Measurements from ENCODE around the gene TMEM9B.

TMEM9B gene

DNA sequence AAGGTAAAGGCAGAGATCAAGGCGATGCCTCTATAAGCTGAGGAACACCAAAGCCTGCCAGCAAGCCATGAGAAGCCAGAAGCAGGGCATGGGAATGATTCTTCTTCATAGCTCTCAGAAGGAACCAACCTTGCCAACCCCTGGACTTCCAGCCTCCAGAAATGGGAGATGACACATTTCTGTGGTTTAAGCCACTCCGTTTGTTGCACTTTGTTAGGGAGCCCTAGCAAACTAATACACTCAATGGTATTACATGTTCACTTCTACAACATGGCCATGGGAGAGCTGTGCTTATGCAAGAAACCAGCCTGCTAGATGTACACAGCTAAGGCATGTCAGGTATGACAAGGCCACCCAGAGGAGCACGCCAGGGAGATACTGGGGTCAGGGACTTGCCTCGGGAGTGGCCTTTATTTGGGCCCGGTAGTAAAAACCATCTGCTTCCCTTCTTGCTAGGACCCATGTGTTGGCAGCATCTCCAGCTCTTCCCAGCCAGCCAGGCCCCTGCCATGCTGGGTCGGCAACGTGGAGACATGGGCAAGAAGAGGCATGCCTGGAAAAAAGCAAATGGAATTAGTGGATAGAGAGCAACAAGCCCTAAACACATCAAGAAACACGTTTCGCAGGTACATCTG, 35.1 kb downstream of the TMEM9B start:
- DNase-seq, result no peak

GRCh38 chr11:8928205-8928604, 36.0 kb downstream of the TMEM9B start:
- no peak for DNase-seq

DNA sequence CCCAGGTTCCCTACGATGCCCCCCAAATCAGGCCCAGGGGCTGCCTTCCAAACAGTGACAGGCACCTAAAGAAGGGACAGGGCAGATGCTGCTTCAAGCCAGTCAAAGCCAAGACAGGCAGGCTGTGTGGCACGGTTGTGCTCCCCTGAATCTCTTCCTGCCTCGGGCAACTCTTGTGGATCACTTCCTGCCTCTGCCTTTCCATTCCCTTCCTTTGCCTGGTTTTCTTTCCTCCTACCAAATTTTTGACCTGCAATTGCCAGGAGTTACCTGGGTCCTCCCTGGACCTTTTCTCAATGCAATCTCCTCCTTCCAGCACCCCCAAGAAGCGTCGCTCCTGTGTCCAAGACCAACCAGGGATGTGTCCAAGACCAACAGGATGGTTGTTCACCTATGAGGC, 37.0 kb downstream of the TMEM9B start:
- DNase-seq, result no peak

DNA sequence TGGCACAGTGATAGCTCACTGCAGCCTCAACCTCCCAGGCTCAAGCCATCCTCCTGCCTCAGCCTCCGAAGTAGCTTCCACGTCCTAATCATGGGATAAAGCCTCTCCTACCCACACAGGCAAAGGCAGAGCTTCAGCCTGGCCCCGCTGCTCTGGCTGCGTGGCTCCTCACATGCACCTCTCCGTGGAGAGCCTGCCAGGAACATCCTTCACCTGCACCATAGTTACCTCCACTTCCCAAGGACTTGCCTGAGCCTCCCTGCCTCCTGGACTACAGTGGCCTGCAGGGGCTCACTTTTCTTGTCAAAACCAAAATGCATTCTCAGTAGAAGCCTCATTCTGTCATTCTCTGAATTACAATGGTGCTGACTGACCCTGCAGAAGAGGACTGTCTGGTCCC, 38.0 kb downstream of the TMEM9B start:
- DNase-seq, result no peak

- DNase-seq, result no peak
Observed at GRCh38 chr11:8925711-8926110, 38.5 kb downstream of the TMEM9B start.

DNA sequence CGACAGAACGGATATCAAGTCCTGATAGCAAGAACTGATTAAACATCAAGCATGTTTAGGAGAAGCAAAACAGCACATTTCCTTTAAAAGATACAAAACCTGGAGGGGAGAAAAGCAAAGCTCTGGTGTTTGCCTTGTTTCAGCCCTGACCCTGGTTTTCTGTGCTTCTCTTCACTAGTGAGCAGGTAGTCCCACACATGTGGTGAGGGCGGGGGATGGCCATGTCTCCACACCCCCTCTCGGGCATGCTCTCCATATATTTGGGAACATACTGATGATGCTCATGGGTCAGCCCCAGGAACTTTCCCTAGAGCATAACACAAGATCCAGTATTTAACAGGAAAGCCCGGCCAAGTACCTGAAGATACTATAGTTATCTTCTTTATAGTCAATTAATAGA, 41.6 kb downstream of the TMEM9B start:
- no peak for DNase-seq

DNA sequence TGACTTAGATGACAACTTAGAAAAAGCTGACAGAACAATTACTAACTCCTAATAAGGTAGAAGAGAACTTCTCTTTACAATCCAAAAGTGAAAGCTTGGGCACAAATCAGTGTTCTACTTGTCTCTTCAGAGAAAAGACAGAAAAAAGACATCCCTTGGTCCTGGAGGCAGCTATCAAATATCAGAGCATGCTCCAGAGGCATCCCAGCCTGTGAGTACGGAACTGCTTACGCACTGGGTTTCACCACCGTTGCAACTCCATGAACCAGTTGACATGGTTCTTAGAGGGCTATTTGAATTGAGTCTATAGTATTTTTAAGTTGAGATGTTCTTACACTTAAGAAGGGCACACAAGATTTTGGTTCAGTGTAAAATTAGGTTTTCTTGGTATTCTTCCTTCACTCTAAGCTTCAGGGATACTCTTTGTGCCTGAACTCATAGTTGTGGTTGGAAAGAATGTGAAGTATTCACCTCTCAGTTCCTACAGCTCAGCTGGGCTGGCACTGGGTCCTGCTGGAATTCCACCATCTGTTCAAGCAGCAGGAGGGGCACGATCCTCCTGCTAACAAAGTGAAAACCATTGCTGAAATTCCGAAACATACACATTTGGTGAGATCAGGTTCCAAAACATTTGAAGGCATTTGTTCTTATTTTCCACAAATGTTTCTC, 47.0 kb downstream of the TMEM9B start:
- no peak for DNase-seq

- no peak for DNase-seq
Observed at GRCh38 chr11:8914661-8915018, 49.6 kb downstream of the TMEM9B start.

DNA sequence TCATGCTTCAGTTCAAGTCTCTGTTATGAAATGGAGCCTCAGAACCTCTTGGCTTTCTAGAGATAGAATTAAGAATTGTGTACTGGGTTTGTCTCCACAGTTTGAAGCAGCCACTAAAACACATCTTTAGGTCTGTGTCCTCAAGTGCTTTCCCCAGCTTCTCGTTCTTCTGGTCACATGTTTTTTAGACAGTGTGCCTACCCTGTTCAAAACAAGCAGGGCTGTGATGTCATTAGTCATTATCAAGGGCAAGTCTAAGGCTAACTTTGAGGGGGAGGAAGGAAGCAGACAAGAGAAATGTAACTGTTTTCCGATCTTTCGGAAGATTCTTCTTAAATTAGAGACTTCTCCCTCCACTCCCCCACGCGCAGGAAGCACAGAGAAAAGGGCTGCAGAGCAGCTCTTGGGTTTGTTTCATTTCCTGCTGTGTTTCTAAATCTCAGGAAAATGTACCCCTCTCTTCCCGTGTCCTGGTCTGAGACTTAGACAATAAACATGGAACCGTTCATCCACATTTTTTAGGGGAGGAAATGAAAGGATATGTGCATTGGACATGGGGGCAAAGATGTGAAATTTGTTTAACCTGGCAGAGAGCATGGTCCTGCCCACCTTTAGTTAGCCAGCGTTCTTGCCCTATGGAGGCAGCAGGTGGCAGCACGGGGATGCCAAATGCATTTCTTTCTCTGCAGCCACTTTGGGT, 50.1 kb downstream of the TMEM9B start:
- peak; percentile 25 to 33 for DNase-seq

GRCh38 chr11:8911029-8911823, 53.0 kb downstream of the TMEM9B start, which contains the start of gene AKIP1:
Gene AKIP1, plus strand, starts transcription at chr11:8911189. Its CDS starts 261 bp downstream, at chr11:8911450.
- peak; percentile 98 for DNase-seq

DNA sequence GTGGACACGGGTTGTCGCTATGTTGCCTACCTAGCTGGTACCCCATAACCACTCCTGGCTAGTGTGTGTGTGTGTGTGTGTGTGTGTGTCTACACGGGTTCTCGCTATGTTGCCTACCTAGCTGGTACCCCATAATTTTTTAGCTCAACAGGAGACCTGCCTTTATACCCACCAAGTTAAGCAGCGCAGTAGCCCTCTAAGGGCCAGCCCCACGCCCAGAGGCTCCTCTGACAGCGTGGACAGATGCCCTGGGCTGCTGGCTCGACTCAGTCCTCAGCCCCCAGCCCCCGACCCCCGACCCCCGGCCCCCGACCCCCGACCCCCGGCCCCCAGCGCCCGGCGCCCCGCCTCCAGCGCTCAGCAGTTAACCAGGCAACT, 53.6 kb downstream of the TMEM9B start:
- no peak for DNase-seq

GRCh38 chr11:8908099-8908498, 56.1 kb downstream of the TMEM9B start:
- DNase-seq, result no peak

GRCh38 chr11:8907116-8907515, 57.1 kb downstream of the TMEM9B start:
- DNase-seq, result no peak

DNA sequence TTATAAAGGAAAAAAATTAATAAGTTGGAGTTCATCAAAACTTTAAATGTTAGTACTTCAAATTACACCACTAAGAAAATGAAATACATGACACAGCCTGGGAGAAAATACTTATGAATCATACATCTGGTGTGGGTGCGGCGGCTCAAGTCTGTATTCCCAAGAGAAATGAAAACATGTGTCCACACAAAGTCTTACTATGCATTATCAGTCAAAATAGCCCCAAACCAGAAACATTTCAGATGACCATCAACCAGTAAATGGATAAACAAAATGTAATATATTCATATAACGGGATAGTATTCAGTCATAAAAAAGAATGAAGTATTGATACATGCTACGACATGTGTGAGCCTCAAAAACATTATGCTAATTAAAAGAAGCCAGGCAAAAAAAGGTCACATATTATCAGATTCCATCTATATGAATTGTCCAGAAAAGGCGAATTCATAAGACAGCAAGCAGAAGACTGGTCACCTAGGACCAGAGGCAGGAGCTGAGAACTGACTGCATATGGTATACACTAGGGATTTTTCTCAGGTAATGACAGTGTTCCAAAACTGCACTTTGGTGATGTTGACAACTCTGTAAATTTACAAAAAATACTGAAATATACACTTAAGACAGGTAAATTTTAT, 58.6 kb downstream of the TMEM9B start:
- DNase-seq, result no peak

- no peak for DNase-seq
Observed at GRCh38 chr11:8899119-8899753, 65.0 kb downstream of the TMEM9B start.

Data from NCI-H1930 (cell line).